HG03558 (cell line): ENCODE data around the gene HHIPL1.

ENCODE experiments used
- ATAC-seq: cut with Tn5 transposase; IDR thresholded peaks from one replicate; pipeline ENCODE4 v1.9.1; 2021; ENCODE audit warnings: moderate number of reproducible peaks; ENCODE audit not compliant: unreplicated experiment; ENCODE audit errors: extremely low read depth

HHIPL1 gene

DNA sequence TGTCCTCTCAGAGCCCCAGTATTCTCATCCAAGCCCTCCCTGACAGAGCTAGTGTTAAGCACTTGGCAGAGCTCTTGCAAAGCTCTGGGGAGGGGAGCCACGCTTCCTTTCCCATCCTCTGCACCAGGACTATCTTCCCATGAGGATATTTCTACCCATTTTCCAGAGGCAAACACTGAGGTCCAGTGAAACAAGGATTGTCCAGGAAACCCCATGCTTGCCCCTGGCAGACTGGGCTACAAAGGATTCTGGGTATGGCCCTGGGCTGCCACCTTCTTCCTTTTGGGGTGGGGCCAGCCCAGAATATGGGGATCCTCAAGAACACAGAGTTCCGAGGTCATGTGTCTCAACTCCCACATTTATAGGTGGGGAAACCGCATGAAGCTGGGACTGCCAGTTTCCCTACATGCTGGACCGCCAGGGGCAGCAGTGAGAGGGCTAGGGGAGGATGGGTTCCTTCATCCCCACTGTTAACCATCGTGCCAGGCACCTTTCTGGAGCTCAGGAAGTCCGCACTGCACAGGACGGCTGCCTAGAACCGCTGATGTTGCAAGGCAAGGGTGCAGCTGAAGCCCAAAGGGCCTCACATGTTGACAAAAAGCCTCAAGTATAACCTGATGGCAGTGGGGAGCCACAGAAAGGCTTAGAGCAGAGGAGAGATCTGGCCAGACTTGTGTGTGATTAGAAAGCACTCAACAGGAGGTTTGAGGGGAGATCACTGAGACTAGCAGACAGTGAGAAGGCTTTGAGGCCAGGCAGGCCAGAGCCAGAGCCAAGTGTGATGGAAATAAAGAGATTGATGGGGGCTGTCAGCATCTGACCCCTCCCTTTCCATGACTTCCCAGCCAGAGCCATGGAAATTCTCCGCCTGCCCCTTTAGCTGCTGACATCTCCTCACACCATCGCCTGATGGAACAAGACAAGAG lies 35.4 kb upstream of the HHIPL1 start:
- no peak for ATAC-seq

DNA sequence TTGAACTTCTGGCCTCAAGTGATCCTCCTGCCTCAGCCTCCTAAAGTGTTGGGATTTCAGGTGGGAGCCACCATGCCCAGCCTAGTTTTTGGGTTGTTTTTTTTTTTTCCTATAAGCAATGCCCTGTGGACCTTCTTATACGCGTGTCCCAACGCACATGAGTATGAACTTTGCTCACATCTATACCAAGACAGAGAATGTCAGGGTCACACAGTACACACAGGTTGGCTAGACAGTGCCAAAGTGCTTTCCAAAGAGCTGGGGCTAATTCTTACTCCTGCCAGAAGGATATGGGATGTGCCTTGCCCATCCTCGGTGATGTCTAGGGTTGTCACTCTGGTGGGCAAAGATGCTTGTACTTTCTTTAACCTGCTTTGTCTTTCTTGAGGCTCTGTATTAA lies 33.3 kb upstream of the HHIPL1 start:
- ATAC-seq: no peak

DNA sequence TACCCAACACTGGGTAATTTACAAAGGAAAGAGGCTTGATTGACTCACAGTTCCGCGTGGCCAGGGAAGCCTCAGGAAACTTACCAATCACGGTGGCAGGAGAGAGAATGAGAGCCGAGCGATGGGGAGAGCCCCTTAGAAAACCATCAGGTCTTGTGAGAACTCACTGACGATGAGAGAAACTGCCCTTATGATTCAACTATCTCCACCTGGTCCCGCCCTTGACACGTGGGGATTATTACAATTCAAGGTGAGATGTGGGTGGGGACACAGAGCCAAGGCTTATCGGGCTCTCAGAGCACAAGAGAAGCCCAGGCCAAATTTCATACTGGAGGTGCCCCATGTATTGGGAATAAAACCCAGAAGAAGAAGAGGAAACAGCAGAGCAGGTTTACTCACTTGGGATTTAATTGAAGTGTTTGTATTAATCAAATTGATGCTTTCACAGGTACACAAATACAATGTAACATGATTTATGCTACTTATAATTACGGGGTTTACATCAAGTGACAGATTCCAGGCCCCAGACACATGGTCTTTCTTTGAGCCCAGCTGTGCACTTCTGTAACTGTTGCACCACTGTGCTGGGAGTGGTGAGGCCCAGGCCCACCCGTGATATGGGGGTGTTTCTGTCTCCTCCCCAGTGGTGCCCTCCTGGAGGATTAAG lies 32.7 kb upstream of the HHIPL1 start:
- ATAC-seq: no peak

DNA sequence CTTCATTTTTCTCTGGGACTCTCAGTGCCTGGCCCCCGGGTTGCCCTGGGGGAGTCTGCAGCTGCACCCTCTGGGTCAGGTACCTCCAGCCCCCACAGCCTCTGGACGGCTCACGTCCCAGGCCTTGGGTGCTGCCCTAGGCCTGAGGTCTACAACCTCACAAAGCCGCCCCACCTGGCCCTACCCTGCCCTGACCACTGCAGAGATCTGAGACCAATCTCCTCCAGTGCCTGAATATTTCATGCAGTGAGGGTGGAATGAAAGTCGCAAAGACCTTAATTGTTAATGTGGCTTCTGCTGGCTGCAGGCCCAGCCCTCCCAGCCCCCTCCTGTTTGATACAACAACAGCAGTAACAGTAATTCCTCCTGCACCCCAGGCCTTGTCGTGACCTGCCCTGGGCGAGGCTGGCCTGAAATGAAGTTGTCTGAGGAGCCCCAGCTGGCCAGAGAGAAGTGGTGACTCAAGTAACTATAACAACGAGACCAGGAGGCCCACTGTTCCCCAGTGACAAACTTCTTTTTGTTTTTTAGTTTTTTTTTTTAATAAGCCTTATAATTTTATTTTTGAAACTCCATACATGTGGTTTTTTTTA lies 32.1 kb upstream of the HHIPL1 start:
- ATAC-seq: no peak

DNA sequence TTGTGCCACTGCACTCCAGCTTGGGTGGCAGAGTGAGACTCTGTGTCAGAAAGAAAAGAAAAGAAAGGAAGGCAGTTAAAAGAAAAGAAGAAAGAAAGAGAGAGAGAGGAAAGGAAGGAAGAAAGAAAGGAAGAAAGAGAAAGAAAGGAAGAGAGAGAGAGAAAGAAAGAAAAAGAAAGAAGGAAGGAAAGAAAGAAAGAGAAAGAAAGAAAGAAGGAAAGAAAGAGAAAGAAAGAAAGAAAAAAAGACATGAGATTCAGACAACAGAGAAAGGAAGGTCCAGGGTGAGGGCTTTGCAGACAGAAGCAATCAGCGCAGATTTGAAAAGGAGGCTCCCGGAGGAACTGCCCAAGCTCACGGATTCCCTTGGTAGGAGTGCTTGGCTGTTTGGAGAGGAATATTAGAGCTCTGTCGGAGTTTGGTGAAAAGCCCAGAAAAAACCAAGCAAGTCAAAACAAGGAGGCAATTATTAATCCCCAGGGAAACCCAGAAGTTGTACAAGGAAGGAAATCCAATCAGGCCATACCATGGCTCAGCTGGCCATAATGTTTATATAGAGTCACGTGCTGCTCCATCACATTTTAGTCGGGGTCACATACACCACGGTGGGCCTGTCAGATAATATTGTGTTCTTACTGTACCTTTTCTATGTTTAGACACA lies 29.3 kb upstream of the HHIPL1 start:
- ATAC-seq: no peak

DNA sequence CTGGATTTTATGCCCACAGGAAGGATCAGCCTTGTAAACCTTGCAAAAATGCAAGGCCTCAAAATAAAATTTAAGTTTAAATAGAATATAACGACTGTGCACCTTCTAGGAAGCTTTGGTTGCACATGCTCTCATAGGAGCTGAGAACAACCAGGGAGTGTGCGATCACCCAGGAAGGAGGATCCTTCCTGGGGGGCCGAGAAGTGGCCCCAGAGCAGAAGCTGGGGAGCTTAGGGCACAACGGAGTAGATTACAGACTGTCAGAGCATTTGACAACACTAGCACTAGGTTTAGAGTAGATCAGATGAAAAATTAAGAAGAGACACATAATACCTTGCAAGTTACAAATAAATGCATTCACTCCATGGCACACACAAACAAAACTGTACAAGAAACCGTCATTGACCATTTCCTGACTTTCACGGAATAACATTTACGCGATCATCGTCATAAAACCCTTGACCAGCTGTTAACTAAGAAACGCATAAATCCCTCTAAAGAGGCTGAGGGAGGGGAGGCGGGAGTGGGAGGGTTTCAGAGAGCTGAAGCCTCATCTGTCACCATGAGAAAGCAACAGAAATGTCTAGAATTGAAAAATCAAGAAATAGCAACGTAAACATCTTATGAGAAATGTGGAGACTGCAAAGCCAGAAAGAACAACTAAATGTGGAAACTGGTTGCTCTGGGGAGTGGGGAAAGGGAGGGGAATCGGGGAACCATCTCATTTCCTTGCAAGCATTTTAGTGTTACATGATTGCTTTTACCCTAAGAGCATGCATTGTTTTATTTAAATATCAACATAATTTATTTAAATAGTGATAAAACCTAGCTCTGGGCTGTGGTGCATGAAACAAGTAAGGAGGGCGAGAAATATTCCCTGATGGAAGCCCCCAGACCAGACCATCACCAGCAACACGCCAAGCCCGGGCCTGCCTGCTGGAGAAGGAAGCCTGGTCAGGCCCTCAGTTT lies 27.8 kb upstream of the HHIPL1 start:
- ATAC-seq: no peak

DNA sequence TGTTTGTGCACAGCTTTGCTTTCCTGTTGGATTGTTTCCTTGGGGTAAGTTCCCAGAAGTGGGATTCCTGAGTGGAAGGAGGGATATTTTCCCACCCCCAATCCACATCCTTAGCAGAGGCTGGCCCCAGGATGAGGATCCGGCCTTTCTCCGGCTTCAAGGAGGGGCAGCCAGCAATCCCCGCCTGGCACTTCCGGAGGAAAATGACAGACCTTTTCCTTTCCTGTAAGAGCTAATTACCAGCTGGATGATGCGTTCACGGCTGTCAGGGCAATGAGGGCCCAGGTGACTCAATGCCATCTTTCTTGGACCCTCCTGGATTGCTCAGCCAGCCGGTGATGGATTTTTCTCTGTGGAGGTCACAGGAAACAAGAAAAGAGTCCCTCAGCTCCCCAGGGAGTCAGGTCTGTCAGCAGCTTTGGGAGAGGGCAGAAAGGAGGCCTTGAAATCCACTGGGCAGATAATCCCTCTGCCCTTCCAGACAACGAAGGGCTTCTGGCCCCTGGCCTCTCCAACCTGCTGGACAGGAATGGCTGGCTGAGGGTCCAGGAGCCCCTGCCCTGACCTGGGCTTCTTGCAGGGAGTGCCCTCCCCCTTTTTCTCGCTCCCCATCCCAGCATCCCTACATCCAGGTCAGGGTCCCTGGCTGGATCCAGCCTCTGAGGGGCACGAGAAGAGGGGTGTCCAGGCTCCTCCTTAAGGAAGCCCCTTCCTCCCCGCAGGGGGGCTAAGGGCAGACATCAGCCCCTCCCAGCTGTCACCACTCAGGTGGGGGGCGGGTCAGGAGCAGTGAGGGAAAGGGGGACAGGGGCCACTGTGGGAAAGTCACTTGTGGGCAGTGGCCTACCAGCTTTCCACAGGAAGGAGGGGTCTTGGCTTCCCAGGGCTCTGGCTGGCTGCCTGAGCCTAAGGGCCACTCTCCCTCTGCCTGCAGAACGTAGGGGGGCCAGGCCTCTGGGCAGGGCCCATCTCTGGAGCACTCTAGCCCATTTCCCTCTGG lies 24.8 kb upstream of the HHIPL1 start:
- no peak for ATAC-seq

DNA sequence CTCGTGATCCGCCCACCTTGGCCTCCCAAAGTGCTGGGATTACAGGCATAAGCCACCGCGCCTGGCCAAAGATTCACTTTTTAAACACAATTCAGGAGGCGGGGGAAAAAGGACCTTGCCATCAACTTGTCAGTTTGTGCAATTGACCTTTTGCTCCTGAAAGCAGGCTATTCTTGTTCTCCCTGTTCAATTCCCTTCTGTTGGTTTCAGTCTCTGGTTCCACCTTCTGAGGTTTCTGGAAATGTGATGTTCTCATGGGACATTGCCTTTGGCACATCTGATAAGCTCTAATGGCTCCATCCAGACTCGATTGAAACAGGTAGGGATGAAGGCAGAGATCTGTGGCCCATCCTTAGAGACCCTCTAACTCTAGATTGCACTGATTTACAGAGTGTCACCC lies 23.0 kb upstream of the HHIPL1 start:
- no peak for ATAC-seq

DNA sequence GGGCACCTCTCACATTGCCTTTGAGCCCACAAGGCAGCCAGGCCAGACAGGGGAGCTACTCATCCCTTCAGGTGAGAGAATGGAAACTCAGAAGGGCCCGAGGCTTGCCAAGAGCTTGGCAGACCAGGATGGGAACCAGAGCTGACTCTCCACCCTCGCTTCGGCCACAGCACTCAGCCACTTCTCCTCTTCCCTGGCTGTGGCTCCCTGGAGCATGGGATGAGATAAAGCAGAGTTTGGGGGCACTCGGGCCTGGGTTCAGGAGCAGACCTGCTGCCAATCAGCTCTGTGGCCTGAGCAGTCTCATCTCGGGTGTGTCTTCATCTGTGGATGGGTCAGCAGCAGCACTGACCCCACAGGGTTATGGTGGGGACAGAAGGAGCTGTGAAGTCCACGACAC lies 20.9 kb upstream of the HHIPL1 start:
- no peak for ATAC-seq

DNA sequence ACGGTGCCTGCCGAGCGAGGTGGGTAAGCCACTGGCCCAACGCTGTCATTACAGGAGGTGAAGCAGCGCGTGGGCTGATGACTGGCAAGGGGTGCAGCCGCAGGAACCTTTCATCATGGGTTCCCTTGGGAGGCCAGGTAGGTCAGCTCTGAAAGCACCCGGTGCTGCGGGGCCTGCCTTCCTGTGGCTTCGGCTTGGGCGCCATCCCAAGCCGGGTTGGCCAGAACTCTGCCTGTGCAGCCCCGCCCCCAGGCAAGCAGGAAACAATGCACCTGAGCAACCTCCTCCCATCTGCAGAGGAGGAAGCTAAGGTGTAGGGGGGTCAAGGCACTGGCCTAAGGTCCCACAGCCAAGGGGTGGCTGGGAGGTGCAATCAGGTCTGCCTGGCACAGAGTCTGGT lies 20.0 kb upstream of the HHIPL1 start:
- ATAC-seq: no peak

DNA sequence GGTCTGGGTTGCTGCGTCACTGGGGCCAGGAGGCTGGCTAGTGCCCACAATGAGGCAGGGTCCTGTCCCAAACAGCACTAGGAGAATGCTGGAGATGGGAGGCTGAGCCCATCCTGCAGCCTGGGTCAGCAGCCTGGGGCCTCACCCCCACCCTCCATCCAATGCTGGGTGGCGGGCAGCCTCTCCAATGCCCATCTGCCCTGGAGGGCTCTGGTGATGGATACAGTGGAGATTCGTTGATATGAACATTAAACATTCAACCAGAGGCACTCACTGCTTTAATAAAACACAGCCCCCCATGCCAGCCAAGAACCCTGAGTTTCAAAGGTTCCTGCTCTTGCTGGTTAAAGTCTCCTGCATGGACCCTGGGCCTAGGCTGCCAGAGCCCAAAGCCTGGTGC lies 19.5 kb upstream of the HHIPL1 start:
- ATAC-seq: no peak

DNA sequence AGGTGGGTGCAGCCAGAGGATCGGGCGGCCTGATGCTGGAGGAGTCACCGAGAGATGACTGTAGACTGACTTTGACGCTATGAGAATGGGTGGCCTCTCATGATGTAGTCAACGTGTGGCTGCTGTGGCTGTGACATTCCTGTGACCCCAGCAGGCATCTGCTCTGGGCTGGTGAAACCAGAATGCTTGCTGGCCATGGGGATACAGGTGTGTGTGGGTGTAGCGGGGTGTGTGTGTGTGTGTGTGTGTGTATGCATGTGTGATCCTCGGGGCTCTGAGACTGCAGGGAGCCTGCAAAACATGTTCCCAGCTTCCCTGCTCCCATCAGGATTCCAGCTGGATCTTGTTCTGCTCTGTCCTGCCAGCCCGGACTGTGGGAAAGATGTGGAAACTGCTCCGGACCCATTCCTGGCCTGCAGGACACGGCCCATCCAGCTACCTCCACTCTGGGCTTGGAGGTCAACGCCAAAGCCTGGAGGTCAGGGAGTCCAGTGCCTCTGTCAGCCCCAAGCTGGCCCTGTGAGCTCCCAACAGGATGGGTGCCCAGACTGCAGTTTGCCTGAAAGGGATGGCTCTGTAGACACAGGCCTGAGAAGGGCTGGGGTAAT lies 18.8 kb upstream of the HHIPL1 start:
- no peak for ATAC-seq

DNA sequence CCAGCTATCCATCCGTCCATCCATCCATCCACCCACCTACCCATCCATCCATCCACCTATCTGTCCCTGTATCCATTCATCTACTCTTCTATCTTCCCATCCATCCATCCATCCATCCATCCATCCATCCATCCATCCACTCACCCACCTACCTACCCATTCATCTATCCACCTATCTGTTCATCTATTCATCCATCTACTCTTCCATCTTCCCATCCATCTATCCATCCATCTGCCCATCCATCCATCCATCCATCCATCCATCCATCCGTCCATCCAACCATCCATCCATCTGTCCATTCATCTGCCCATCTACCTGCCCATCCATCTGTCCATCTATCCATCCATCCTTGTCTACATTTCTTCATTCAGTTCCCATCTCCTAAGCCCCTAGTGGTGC lies 17.8 kb upstream of the HHIPL1 start:
- ATAC-seq: no peak

DNA sequence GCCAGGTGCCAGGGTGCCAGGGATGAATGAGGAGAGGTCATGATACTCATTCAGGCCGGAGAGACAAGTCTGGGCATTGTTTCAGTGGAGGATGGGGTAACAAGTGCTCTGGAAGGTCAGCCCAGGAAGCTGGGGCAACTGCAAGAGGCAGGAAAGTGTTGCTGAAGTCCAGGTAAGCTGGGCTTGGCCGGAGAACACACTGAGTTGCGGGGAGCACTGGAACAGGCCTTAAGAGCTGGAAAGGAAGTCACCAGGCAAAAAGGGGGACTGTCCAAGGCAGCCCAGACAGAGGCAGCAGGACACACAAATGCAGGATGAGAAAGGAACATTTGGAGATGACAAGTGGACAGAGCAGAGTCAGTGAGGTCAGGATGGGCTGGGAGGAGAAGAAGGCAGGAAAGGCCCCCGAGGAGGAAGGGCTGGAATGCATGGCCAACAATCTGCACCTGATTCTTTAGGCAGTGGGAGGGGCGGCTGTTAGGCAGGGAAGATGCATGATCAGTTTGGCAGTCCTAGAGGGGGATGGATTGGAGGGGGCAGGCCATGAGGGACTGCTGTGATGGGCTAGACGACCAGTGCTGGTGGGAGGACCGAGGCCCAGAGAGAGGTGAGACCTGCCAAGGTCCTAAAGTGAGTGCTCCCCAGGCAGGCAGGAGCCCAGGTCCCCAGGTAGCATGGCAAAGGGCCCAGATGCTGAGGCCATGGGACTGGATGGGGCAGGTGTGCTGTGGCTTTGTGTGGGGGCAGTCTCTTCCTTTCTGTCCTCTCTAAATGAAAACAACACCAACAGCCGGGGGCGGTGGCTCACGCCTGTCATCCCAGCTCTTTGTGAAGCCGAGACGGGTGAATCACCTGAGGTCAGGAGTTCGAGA lies 17.2 kb upstream of the HHIPL1 start:
- no peak for ATAC-seq

DNA sequence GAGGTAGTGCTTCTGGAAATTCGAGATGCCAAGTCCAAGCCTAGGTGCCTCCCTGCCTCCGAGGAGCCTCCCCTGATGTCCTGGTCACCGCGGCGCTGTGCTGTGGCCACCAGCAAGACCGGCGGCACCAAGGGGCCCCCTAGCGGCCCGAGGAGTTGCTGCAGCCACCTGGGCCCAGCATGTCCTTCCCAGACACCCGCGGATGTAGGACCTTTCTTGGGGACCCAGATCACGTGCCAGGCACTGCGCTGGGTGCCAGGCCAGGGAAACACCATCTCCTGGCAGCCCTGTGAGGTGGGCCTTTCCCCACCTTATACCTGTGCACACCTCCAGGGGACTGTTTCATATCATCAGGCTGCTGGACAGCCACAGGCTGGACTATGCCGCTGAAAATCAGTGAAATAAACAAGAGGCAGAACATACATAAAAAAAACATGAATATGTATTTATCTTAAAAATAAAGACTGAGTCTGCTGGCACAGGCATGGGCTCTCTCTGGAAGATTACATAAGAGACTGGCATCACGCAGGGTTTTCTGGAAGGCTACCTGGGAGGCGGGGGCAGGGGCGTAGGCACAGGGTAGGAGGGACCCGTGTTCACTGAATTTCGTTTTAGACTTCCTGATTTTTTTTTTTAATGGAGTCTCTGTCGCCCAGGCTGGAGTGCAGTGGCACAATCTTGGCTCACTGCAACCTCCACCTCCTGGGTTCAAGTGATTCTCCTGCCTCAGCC lies 15.9 kb upstream of the HHIPL1 start:
- no peak for ATAC-seq

DNA sequence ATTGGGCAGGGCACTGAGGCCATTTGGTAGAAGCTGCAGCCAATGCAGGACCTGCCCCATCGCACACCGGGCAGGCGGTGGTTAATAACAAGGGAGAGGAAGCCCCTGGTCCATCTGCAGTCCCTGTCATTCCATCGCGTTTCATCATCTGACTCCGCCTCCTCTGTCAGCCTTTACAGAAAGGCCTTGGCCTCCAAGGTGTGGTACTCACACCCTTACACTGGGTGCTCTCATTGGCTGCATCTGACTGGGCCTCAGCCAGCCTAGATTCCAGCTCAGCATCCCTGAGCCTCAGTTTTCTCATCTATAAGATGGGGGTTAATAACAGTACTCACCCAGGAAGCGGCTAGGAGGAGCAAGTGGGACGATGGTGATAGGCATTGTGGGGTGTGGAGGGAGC lies 14.7 kb upstream of the HHIPL1 start:
- no peak for ATAC-seq
